ENCODE results near the gene STAB2. TPM values are rescaled to one million over a fixed set of nuclear protein-coding genes. Genes with fewer than 3 reads are reported as not detected.

STAB2 gene
- total and polyA plus RNA-seq, 4 donors = 3.4 to 42.6 (median 16.6) TPM

- no peak for TF ChIP-seq HNF4G (IDR thresholded peaks at IDR 0.05)
- TF ChIP-seq ATF3 (IDR thresholded peaks at IDR 0.05) = no peak
- TF ChIP-seq FOXA1 (IDR thresholded peaks at IDR 0.05) = no peak
- TF ChIP-seq CTCF (IDR thresholded peaks at IDR 0.05; ENCODE audit: low read depth, low read length, missing input control) = no peak
- TF ChIP-seq GABPA (IDR thresholded peaks at IDR 0.05 in 1 of 2, conservative IDR thresholded peaks at IDR 0.05 in 1 of 2) = no peak
- no peak for TF ChIP-seq ZBTB33 (IDR thresholded peaks at IDR 0.05)
- no peak for TF ChIP-seq JUND (IDR thresholded peaks at IDR 0.05)
- no peak for TF ChIP-seq HNF4A (conservative IDR thresholded peaks at IDR 0.05)
- no peak for TF ChIP-seq RAD21 (IDR thresholded peaks at IDR 0.05)
- no peak for TF ChIP-seq REST (IDR thresholded peaks at IDR 0.05)
- no peak for TF ChIP-seq RXRA (IDR thresholded peaks at IDR 0.05)
- no peak for TF ChIP-seq MAX (IDR thresholded peaks at IDR 0.05)
- TF ChIP-seq FOXA2 (IDR thresholded peaks at IDR 0.05) = no peak
- no peak for TF ChIP-seq SP1 (IDR thresholded peaks at IDR 0.05)
- no peak overlapping the region for H3K4me3 ChIP-seq (ENCODE audit: low read depth in 1 of 3, low read length in 3 of 3)
- peaks cover 0 to 6% (median 2%) of the 10 kb centered on the region in 4 donors for H3K36me3 ChIP-seq (ENCODE audit: control insufficient read depth in 4 of 4, insufficient read depth in 3 of 4, low read depth in 1 of 4, low read length in 3 of 4)
- no peak overlapping the region for H3K27ac ChIP-seq (ENCODE audit: low read depth in 1 of 2, low read length in 2 of 2)
- 92% methylated on average over 11 of the region's 11 CpGs for WGBS
- no peaks in the 10 kb centered on the region for H3K27me3 ChIP-seq (ENCODE audit: control insufficient read depth in 4 of 4, insufficient read depth in 4 of 4, low read length in 3 of 4)
- H3K4me1 ChIP-seq (ENCODE audit: control insufficient read depth in 4 of 4, insufficient read depth in 4 of 4, low read length in 3 of 4) = peaks cover 4 to 17% (median 16%) of the 10 kb centered on the region in 4 donors
- H3K9ac ChIP-seq (ENCODE audit: low read depth in 1 of 2, low read length in 2 of 2) = no peak overlapping the region
- no peak for DNase-seq (ENCODE audit: low spot score)
- H3K9me3 ChIP-seq (ENCODE audit: control insufficient read depth in 4 of 4, low read length in 3 of 4) = no peaks in the 10 kb centered on the region
Observed at GRCh38 chr12:103801709-103802585, 214.9 kb downstream of the STAB2 start.

GRCh38 chr12:103802586-103802886, 215.5 kb downstream of the STAB2 start:
- H3K9me3 ChIP-seq (ENCODE audit: control insufficient read depth in 4 of 4, low read length in 3 of 4) = no peaks in the 10 kb centered on the region
- H3K27me3 ChIP-seq (ENCODE audit: control insufficient read depth in 4 of 4, insufficient read depth in 4 of 4, low read length in 3 of 4) = no peaks in the 10 kb centered on the region
- no peak overlapping the region for H3K9ac ChIP-seq (ENCODE audit: low read depth in 1 of 2, low read length in 2 of 2)
- no peak overlapping the region for H3K27ac ChIP-seq (ENCODE audit: low read depth in 1 of 2, low read length in 2 of 2)
- DNase-seq (ENCODE audit: low spot score) = no peak
- TF ChIP-seq JUND (IDR thresholded peaks at IDR 0.05) = no peak
- no peak for TF ChIP-seq NR2F2 (IDR thresholded peaks at IDR 0.05)
- no peak for TF ChIP-seq HNF4A (conservative IDR thresholded peaks at IDR 0.05)
- no peak for TF ChIP-seq EGR1 (IDR thresholded peaks at IDR 0.05; ENCODE audit: low read depth in 2 of 2)
- no peak for TF ChIP-seq ATF3 (IDR thresholded peaks at IDR 0.05)
- peaks cover 0 to 6% (median 2%) of the 10 kb centered on the region in 4 donors for H3K36me3 ChIP-seq (ENCODE audit: control insufficient read depth in 4 of 4, insufficient read depth in 3 of 4, low read depth in 1 of 4, low read length in 3 of 4)
- peaks cover 4 to 17% (median 16%) of the 10 kb centered on the region in 4 donors for H3K4me1 ChIP-seq (ENCODE audit: control insufficient read depth in 4 of 4, insufficient read depth in 4 of 4, low read length in 3 of 4)
- no peak overlapping the region for H3K4me3 ChIP-seq (ENCODE audit: low read depth in 1 of 3, low read length in 3 of 3)
- 98% methylated on average over 1 of the region's 1 CpG for WGBS

All from liver (tissue), 9 donors.